Loucy (cell line): Measurements from ENCODE around the gene USP47.

ENCODE experiments used
- H2AFZ ChIP-seq: fragments of 200-600 bp; sonication (generic); 2 replicates; pipeline ENCODE4 v1.6.0; 2016; ENCODE audit warnings: antibody characterized with exemption, mild to moderate bottlenecking, low read length, moderate library complexity
- H3F3A ChIP-seq: fragments of 200-600 bp; 2 replicates; pipeline ENCODE4 v1.6.0; 2016; ENCODE audit warnings: antibody characterized with exemption, low read depth, mild to moderate bottlenecking
- H3K27me3 ChIP-seq: fragments of 200-600 bp; sonication (generic); 2 replicates; pipeline ENCODE4 v1.6.1; 2014; ENCODE audit warnings: low read length, mild to moderate bottlenecking; ENCODE audit not compliant: insufficient read depth, poor library complexity, severe bottlenecking
- H3K36me3 ChIP-seq: fragments of 200-600 bp; sonication (generic); 2 replicates; pipeline ENCODE4 v1.6.1; 2016; ENCODE audit warnings: low read length; ENCODE audit not compliant: insufficient read depth
- H3K4me1 ChIP-seq: fragments of 200-600 bp; sonication (generic); 2 replicates; pipeline ENCODE4 v1.5.1; 2014; ENCODE audit warnings: low read length, mild to moderate bottlenecking; ENCODE audit not compliant: insufficient read depth, poor library complexity, severe bottlenecking
- H3K4me2 ChIP-seq: fragments of 200-600 bp; sonication (generic); 2 replicates; pipeline ENCODE4 v1.6.0; 2014; ENCODE audit warnings: antibody characterized with exemption, low read length, low read depth, mild to moderate bottlenecking; ENCODE audit not compliant: poor library complexity, severe bottlenecking
- H3K4me3 ChIP-seq: fragments of 200-600 bp; sonication (generic); 2 replicates; pipeline ENCODE4 v1.5.1; 2014; ENCODE audit warnings: low read length, mild to moderate bottlenecking, mixed read lengths; ENCODE audit not compliant: poor library complexity, severe bottlenecking
- H3K79me2 ChIP-seq: fragments of 200-600 bp; sonication (generic); 2 replicates; pipeline ENCODE4 v1.6.1; 2014; ENCODE audit warnings: low read length; ENCODE audit not compliant: insufficient read depth
- H3K9ac ChIP-seq: fragments of 200-600 bp; sonication (generic); 2 replicates; pipeline ENCODE4 v1.6.0; 2014; ENCODE audit warnings: mild to moderate bottlenecking, low read depth, low read length, moderate library complexity; ENCODE audit not compliant: poor library complexity, severe bottlenecking
- H3K9me2 ChIP-seq: fragments of 200-600 bp; sonication (generic); replicated peaks from 2 replicates; pipeline ENCODE4 v1.6.1; 2016; ENCODE audit warnings: low read depth, low read length, mixed read lengths
- H3K9me3 ChIP-seq: fragments of 200-600 bp; sonication (generic); 2 replicates; pipeline ENCODE4 v1.6.1; 2014; ENCODE audit warnings: mild to moderate bottlenecking, antibody characterized with exemption, low read length, low read depth; ENCODE audit not compliant: insufficient read depth
- H4K20me1 ChIP-seq: fragments of 200-600 bp; sonication (generic); 2 replicates; pipeline ENCODE4 v1.6.0; 2014; ENCODE audit warnings: antibody characterized with exemption, low read length, mild to moderate bottlenecking; ENCODE audit not compliant: insufficient read depth, poor library complexity, severe bottlenecking
- CTCF ChIP-seq: fragments of 200-600 bp; sonication (generic); conservative IDR thresholded peaks from 2 replicates; pipeline ENCODE4 v1.5.1; 2014; ENCODE audit warnings: mild to moderate bottlenecking, antibody characterized with exemption, low read length
- EZH2phosphoT487 ChIP-seq: fragments of 200-600 bp; IDR thresholded peaks from 2 replicates; pipeline ENCODE4 v1.6.1; 2018; ENCODE audit warnings: antibody characterized with exemption, mild to moderate bottlenecking, moderate library complexity, borderline replicate concordance

The USP47 gene

GRCh38 chr11:11884351-11884750, 42.6 kb downstream of the USP47 start:
- H3K27me3 ChIP-seq = no peaks in the 10 kb centered on the region
- H3K4me3 ChIP-seq = no peak overlapping the region
- no peak overlapping the region for H2AFZ ChIP-seq
- H3F3A ChIP-seq = no peaks in the 10 kb centered on the region
- TF ChIP-seq EZH2phosphoT487 (no peak), CTCF (no peak)
- peaks cover 6% of the 10 kb centered on the region; the same call in 1 of the 2 replicates for H3K9me3 ChIP-seq
- H3K36me3 ChIP-seq = peaks cover 45% of the 10 kb centered on the region
- peaks cover 41% of the 10 kb centered on the region for H3K79me2 ChIP-seq
- H3K4me2 ChIP-seq = peak overlapping the region; percentile 40
- no peaks in the 10 kb centered on the region for H3K9me2 ChIP-seq
- peaks cover 23% of the 10 kb centered on the region for H4K20me1 ChIP-seq
- H3K4me1 ChIP-seq = peaks cover 38% of the 10 kb centered on the region
- H3K9ac ChIP-seq = no peak overlapping the region

- Histone ChIP-seq H3K9ac (no peak overlapping the region), H3K4me1 (peaks cover 38% of the 10 kb centered on the region), H3K27me3 (no peaks in the 10 kb centered on the region), H3F3A (no peaks in the 10 kb centered on the region), H3K4me3 (no peak overlapping the region), H2AFZ (no peak overlapping the region), H4K20me1 (peaks cover 21% of the 10 kb centered on the region), H3K79me2 (peaks cover 36% of the 10 kb centered on the region), H3K9me2 (no peaks in the 10 kb centered on the region), H3K36me3 (peaks cover 45% of the 10 kb centered on the region), H3K4me2 (peak overlapping the region; percentile 40), H3K9me3 (peaks cover 6% of the 10 kb centered on the region; the same call in 1 of the 2 replicates)
- TF ChIP-seq CTCF (no peak), EZH2phosphoT487 (no peak)
Measured at GRCh38 chr11:11884774-11885481, 43.2 kb downstream of the USP47 start.

- TF ChIP-seq EZH2phosphoT487 = no peak
- TF ChIP-seq CTCF = no peak
- H3K9me3 ChIP-seq = no peaks in the 10 kb centered on the region
- H3K79me2 ChIP-seq = 0 out of 2 replicates have a peak, but pooled peaks cover 3% of the 10 kb centered on the region
- no peaks in the 10 kb centered on the region for H3K9me2 ChIP-seq
- no peak overlapping the region for H3K4me3 ChIP-seq
- no peaks in the 10 kb centered on the region for H3K4me1 ChIP-seq
- H3K9ac ChIP-seq = no peak overlapping the region
- H2AFZ ChIP-seq = no peak overlapping the region
- H3K36me3 ChIP-seq = peaks cover 63% of the 10 kb centered on the region
- H4K20me1 ChIP-seq = no peaks in the 10 kb centered on the region
- no peak overlapping the region for H3K4me2 ChIP-seq
- H3K27me3 ChIP-seq = no peaks in the 10 kb centered on the region
- no peaks in the 10 kb centered on the region for H3F3A ChIP-seq
Measured at GRCh38 chr11:11894486-11894885, 52.7 kb downstream of the USP47 start.
